Endothelial cell (in vitro differentiated cells): ENCODE results near the gene NCK2. TPM values are rescaled to one million over a fixed set of nuclear protein-coding genes. Genes with fewer than 3 reads are reported as not detected.

Experiments used
- DNase-seq: peaks from one replicate; pipeline ENCODE4 v3.0.0; 2021; ENCODE audit warnings: low spot score
- H3K27ac Mint-ChIP-seq: one replicate; pipeline ENCODE4 v1.8.0; 2021; ENCODE audit warnings: mixed read lengths, inconsistent platforms; ENCODE audit not compliant: unreplicated experiment
- H3K27me3 Mint-ChIP-seq: one replicate; pipeline ENCODE4 v1.8.0; 2021; ENCODE audit warnings: mild to moderate bottlenecking, moderate library complexity, mixed read lengths, inconsistent platforms; ENCODE audit not compliant: unreplicated experiment
- H3K36me3 Mint-ChIP-seq: one replicate; pipeline ENCODE4 v1.8.0; 2021; ENCODE audit warnings: mild to moderate bottlenecking, low read depth, mixed read lengths, inconsistent platforms; ENCODE audit not compliant: unreplicated experiment
- H3K4me1 Mint-ChIP-seq: one replicate; pipeline ENCODE4 v1.8.0; 2021; ENCODE audit warnings: mild to moderate bottlenecking, mixed read lengths, inconsistent platforms; ENCODE audit not compliant: unreplicated experiment
- H3K4me3 Mint-ChIP-seq: one replicate; pipeline ENCODE4 v1.8.0; 2021; ENCODE audit warnings: mild to moderate bottlenecking, mixed read lengths, inconsistent platforms; ENCODE audit not compliant: unreplicated experiment
- H3K9me3 Mint-ChIP-seq: one replicate; pipeline ENCODE4 v1.8.0; 2021; ENCODE audit warnings: mixed read lengths, inconsistent platforms; ENCODE audit not compliant: unreplicated experiment
- CTCF ChIP-seq: fragments of 200-600 bp; sonication (generic); IDR thresholded peaks from one replicate; pipeline ENCODE4 v1.5.0; 2021; ENCODE audit warnings: antibody characterized with exemption; ENCODE audit not compliant: unreplicated experiment
- total RNA-seq: library from RNA; stranded (reverse); fragmentation: NEBNext Ultra II Directional; extraction: Animal tissue kit (Norgen Biotek cat#: 25700); gene quantifications from one replicate; pipeline ENCODE4 v1.2.1, GENCODE V29; 2021; ENCODE audit not compliant: unreplicated experiment

The NCK2 gene
- total RNA-seq, 1 donor from 2014 or later, result 93.7 TPM

- TF ChIP-seq CTCF, result no peak
- Mint-ChIP-seq H3K4me3 (no peak overlapping the region), H3K36me3 (peaks cover 26% of the 10 kb centered on the region), H3K27me3 (peaks cover 1% of the 10 kb centered on the region), H3K9me3 (no peaks in the 10 kb centered on the region), H3K27ac (no peak overlapping the region), H3K4me1 (no peaks in the 10 kb centered on the region)
- no peak for DNase-seq
Observed at GRCh38 chr2:105827351-105828096, 82.8 kb downstream of the NCK2 start.

GRCh38 chr2:105828558-105828957 lies 83.8 kb downstream of the NCK2 start:
- Mint-ChIP-seq H3K4me3 (no peak overlapping the region), H3K27ac (no peak overlapping the region), H3K27me3 (peaks cover 1% of the 10 kb centered on the region), H3K9me3 (no peaks in the 10 kb centered on the region), H3K36me3 (peaks cover 26% of the 10 kb centered on the region), H3K4me1 (no peaks in the 10 kb centered on the region)
- TF ChIP-seq CTCF, result no peak
- DNase-seq, result no peak

GRCh38 chr2:105834931-105835330 lies 90.2 kb downstream of the NCK2 start:
- H3K36me3 Mint-ChIP-seq, result peaks cover 12% of the 10 kb centered on the region

GRCh38 chr2:105836341-105836740 lies 91.6 kb downstream of the NCK2 start:
- Mint-ChIP-seq H3K36me3 (peaks cover 11% of the 10 kb centered on the region), H3K9me3 (no peaks in the 10 kb centered on the region), H3K27me3 (peaks cover 2% of the 10 kb centered on the region), H3K27ac (peak overlapping the region; percentile 2), H3K4me1 (peaks cover 35% of the 10 kb centered on the region), H3K4me3 (no peak overlapping the region)
- DNase-seq, result no peak
- no peak for TF ChIP-seq CTCF

More at GRCh38 chr2:105834931-105835330, 90.2 kb downstream of the NCK2 start:
- H3K9me3 Mint-ChIP-seq, result no peaks in the 10 kb centered on the region
- no peak for DNase-seq
- TF ChIP-seq CTCF, result no peak
- H3K27me3 Mint-ChIP-seq, result peaks cover 2% of the 10 kb centered on the region
- H3K4me3 Mint-ChIP-seq, result peak overlapping the region; percentile 1
- peak overlapping the region; percentile 50 for H3K27ac Mint-ChIP-seq
- peaks cover 22% of the 10 kb centered on the region for H3K4me1 Mint-ChIP-seq
